Brain pericyte (primary cell): ENCODE measurements around the gene USP48.

Experiments used
- DNase-seq: peaks from one replicate; pipeline ENCODE4 v3.0.0-alpha.2; 2012; ENCODE audit warnings: low read depth, low spot score

USP48 gene

DNA sequence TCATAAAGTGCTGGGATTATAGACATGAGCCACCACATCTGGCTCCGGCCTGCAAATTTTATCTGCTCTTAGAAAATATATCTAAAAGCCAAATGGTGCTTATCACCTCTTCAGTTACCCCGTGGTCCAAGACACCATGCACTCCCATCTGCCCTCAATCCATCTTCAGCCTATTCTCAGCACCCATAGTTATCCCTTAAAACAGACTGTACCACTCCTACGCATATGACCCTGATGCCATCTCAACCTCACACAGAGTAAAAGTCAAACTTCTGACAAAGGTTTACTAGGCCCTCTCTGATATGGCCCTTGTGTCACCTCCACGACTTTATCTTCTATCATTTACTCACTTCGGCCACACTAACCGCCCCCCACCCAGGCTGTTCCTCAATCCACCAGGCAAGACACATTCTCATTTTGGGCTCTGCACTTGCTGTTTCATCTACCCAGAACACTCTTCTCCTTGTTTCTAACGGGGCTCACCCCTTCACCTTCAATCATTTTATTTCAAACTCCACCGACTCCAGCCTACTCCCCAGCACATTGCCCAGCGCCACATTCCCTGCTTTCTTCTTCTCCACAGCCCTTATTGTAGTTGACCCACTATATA is 33.0 kb downstream of the USP48 start:
- DNase-seq = no peak

DNA sequence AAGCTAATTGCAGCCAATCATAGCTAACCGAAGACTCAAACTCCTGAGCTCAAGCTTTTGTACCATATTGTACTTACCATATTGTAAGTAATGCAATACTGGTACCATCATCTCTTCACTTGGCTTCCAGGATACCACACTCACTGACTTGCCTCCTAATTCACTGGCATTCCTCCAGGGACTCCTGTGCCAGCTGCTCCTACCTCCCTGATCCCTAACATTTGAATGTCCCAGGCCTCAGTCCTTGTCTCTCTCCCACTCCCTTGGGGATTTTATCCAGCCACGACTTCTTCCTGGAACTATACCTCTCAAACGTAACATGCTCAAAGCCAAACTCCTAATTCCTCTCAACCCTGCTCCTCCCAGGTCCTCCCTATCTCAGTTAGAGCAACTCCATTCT is 33.8 kb downstream of the USP48 start:
- no peak for DNase-seq

DNA sequence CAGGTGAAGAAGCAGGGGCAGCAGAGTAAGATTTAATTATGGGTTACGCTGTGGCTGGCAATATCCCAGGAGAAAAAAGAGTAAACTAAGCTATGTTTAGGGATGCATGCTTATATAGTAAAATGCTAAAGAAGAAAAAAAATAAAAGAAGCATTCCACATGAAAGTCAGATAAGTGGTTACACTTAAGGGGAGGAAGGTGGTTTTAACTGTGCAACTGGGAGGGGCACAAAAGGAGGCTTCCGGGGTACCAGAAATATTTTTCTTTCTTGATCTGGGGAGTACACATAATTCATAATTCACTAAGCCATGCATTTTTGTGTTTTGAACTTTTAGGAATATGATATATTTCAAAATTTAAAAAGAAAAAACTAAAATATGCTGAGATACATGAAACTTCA is 39.5 kb downstream of the USP48 start:
- DNase-seq = no peak

DNA sequence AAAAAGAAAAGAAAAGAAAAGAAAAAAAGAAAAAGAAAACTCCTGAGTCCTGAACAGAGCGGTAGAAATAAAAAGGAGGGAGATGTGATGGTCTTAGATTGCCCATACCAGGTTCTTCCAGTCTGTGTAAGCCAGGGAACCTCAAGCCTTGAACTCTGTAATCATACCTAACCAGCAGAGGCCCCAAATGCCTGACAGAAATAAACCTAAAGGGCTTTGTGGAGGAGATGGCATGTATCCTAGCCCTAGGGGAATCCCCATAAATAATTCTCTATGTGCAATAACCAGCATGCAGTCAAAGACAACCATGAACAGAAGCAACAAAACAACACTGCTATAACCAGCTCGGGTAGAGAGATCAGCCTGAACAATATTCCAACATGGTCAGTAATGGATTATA is 40.4 kb downstream of the USP48 start:
- no peak for DNase-seq

DNA sequence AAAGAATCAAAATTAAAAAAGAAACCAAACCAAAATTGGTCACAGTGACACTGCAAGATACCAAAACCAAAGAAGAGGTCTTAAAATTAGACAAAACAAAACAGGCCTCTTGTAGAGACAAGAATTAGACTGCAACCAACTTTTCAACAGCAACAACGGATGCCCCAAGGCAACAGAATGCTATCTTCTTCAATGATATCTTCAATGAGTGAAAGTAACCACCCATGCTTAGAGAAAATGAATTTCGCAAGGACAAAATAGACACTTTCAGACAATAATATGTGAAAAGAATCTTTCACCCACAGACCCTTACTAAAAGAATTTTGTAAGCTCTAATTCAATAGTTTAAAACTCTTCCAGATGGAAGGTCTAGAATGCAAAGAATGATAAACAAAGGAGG is 41.7 kb downstream of the USP48 start:
- no peak for DNase-seq

DNA sequence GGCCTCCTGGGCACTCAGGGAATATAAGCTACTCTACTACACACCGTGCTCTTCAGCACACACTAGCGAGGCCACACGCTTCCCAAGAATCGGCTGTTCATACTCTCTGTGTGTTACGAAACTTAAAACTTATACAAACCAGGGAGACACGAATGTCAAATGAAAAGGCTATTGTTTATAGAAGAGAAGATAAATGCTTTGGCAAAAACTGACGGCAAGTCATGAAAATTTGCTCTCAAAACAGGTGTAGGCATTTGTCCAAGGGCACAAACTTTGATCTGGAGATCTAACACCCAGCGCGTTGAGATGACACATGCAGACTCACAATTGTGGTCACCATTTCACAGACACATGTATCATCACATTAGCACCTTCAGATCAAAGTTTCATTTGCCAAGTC is 46.1 kb downstream of the USP48 start:
- no peak for DNase-seq

DNA sequence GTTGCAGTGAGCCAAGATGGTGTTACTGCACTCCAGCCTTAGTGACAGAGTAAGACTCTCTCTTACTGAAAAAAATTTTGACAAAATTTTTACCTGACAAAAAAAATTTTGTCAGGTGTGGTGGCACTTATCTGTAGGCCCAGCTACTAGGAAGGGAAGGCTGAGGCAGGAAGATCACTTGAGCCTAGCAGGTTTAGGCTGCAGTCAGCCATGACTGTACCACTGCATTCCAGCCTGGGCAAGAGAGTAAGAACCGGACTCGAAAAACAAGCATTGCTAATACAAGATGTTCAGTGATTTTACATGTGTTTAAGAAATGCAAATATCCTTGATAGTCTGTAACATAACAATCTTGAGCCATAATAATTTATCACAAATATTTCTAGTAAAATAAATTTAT is 46.9 kb downstream of the USP48 start:
- DNase-seq = no peak

DNA sequence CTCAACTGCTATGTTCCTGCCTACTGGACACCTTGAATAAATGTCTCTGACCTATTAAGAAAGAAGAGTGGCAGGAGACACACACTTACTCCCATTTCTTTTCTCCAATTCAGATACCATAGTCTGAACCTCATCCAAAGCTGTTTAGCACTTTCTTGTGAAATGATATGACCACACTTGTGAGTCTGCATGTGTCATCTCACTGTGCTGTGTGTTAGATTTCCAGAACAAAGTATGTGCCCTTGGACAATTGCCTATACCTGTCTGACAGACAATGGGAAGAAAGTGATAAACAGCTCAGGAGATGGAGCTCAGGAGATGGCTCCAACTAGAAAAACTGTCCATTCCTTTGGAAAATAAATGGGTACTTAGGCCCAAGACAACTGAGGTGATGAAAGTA is 48.4 kb downstream of the USP48 start:
- no peak for DNase-seq

DNA sequence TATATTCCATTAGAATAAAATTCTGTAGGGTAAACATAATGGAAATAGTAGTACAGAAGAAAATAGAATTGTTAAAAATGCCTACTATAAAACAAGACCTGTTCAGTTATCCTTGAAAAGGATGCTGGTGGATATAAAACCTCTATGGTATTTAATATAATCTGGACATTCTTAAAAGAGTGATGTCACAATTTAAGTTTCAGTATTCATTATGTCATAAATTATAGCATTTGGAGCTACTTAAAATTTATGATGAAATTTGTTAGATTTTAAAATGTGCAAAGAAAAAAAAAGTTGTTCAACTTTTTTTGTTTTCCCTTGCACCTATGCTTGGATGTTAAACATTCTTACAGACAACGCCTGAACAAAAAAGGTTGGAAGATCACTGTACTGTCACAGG is 50.3 kb downstream of the USP48 start:
- no peak for DNase-seq

DNA sequence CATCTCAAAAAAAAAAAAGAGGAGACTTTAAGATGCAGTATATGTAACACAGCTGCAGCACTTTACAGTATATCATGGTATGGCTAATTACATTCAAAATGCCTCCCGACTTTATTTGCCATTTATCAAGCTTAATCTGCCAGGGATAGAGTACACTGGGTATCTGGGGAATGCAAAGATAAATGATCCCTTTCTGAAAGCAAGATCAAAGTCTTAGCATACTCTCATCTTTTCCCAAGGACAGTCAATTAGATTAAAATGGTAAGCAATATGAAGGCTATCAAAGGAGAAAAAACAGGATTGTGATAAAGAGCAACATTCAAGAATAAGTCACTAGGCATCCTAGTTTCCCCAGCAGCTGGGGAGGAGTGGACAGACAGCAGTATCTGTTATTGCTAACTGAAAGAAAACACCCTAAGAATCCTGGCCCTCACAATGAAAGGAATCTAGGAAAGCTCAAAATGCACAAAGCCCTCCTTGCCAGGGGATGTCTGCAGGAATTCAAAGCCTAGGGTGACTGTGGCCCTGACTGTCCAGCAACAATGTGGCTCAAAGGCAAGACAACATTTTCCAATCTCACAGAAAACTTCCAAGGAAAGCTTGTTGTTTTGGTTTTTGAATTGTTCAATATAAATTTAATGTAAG is 57.1 kb downstream of the USP48 start:
- DNase-seq = no peak

DNA sequence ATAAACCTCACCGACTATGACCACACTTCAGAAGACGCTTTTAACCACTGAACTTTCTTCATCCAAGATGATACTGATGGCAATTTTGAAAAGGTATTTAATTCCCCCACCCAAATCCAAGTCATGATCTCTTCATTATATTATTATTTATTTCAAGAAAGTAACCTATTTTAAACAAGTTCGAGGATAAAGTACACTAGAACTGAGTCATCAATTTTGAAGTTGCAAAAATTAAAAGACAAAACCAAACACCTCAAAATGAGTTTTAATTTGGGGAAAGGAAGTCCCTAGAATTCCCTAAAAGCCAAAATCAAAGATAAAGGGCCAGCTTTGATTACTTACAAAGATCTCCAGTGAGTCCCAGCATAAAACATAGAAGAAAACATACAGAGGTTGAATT is 58.4 kb downstream of the USP48 start:
- no peak for DNase-seq

DNA sequence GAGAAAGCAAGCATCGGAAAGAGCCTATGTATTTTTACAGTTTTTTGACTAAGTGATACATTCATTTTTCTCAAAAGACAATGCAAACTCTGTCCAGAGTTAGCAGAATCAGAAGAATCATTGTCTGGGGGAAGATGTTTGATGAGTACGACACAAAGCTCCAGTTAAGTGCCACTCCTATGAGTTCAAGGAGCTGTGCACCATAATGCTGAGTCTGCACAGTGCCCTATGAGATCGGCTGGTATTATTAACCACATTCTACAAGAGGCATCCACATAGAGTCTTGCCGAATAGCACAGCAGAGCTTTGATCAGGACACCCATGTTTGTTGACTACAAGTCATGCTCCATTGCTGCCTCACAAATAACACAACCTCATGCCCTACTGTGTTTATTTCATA is 58.9 kb downstream of the USP48 start:
- DNase-seq = no peak

DNA sequence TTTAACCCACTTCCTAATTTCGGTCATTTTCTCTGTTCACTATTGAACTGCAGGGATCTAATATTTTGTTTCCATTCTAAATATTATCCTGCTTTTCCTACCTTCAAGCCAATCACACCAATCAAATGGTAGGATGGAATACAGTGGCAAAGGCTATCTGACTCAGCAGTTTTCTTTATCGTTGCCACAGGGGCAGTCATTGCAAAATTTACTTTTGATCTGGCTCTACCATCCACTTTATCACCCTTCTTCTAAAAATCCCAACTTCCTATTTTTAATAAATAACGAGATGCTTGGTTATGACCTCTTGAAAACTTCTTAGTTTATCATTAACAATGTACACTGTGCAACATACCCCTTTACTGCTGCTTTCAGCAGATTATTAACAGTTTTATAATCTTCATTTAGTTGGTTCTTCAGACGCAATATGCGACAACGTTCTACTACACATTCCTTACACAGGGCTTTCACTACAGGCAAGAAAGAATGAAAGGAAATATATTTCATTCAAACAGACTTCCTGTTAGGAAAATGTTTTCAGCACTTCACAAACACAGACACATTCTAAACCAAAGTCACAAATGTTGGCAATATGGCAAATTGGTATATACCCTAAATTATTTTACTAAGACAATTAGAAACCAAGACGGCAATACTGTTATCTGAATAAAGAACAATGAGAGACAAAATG is 61.5 kb downstream of the USP48 start:
- DNase-seq = no peak

DNA sequence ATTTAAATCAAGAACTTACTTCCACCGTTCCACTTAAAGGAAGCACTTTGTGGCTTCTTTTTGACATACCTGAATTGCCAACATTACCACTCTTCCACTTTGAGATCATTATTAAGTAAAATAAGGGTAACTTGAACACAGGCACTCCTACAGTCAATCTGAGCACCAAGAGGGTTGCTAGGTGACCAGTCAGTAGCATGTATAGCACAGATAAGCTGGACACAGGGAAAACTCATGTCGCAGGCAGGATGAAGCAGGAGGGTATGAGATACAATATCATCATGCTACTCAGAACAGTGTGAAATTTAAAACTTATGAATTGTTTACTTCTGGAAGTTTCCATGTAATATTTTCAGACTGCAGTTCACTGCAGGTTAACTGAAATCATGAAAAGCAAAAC is 66.8 kb downstream of the USP48 start:
- no peak for DNase-seq

DNA sequence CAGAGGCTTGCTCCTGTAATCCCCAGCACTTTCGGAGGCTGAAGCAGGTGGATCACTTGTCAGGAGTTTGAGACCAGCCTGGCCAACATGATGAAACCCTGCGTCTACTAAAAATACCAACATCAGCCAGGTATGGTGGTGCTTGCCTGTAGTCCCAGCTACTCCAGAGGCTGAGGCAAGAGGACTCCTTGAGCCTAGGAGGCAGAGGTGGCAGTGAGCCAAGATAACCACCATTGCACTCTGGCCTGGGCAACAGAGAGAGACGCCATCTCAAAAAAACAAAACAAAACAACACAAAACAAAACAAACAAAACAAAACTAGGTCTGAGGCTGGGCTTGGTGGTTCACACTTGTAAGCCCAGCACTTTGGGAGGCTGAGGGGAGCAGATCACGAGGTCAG is 75.1 kb downstream of the USP48 start:
- DNase-seq = no peak

DNA sequence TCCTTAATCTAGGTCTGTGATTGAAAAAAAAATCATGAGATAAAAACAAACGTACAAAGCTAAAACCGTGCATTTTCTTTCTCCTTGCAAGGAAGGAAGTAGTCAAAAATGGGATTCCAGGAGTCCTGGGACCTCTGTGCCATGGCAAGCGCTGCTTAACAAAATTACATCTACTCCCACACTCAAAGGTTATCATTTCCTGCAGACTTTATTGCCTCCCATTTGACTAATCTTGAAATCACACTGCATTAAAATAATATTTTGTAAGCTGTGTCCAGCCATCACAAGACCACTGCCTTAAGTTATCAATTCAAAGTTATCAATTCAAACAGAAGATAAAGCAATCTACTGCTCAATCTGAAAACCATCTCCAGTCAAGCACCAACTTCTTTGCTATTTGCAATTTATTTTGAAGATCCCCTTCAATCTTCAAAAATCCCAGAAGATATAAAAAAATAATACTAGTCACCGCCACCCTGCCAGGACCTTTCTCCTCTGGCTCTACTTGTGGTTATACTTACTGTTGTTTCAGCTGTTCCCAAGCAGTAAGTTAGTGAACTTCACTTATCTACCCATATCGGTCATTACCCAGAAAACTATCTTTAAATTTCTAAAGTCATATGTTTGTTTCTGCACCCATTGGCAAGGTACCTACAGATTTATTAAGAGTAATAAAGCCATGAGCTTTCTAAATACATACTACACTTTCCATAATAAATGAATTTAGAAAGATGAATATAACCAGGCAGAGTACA is 75.7 kb downstream of the USP48 start:
- DNase-seq = peak; percentile 50

DNA sequence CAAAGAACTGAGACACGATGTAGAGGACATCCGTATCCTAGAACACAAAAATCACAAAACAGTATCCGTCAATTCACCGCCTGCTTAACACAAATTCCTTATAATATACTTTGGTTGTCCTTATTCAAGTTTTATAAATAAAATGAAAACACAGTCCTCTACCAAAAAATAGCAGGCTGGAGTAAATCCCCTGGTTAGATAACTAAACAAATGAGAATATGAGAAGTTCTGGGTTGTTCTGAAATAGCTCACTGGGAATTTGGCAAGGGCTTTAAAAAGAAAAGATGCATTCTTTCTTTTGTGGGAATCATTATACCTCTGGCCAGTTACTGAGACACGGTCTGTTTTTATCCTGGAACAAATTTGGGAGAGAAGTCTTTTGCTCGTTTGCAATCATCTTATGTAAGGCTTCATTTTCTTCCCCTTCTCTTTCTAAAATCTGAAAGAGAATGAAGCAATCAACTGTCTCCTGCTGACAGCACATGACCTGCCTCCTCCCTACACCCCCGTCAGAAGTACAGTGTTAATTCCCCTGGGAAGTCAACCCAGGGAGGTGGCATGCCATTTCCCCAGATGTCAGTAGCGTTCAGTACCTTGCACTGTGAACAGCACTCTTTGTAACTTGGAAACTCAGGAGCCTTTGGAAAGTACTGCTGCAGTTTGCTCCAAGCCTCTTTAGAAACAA is 76.7 kb downstream of the USP48 start:
- DNase-seq = peak; percentile 58

DNA sequence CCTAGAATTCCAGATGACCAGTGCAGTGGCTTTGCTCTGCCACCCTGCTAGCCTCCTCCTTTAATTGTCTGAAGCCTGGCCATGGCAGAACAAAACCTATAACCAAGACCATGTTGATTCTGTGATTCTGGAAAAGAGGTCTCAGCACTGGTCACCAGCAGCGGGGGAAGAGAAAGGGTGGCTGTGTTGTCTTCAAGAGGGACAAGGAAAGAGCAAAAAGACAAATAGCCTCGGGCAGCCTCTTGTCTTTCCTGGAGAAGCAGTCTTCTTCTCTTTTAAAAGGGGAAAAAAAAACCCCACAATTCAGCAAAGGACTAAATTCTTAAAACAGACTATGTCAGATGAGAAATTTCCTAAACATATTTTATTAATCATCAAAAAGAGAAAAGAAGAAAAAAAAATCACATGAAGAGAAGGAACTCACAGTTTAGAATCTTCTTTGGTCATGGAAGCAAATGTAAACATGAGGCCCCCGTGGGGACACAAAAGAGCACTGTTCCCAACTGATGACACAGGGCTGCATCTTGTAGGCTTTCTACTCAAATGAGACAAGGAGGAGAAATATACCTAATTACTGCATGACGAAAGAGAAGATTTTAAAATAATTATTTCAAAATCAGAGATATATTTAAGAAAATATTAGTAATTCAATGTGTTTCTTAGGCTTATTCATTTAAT is 77.5 kb downstream of the USP48 start:
- no peak for DNase-seq

DNA sequence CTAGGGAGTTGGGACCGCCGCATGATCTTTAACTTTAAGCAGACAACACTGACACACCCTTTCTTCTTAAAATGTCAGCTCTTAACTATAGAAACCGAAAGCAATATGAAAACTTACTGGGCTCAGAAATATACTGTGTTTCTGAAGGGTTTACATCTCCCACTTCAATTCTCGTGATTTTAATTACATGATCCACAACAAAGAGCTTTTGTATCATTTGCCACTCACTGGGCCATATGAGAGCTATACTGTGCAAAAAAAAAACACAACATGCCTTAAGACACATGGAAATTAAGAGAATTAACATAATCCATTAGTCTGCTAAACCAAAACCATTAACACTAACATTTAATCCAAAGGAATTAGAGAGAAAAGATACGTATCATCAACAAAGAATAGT is 78.8 kb downstream of the USP48 start:
- no peak for DNase-seq

DNA sequence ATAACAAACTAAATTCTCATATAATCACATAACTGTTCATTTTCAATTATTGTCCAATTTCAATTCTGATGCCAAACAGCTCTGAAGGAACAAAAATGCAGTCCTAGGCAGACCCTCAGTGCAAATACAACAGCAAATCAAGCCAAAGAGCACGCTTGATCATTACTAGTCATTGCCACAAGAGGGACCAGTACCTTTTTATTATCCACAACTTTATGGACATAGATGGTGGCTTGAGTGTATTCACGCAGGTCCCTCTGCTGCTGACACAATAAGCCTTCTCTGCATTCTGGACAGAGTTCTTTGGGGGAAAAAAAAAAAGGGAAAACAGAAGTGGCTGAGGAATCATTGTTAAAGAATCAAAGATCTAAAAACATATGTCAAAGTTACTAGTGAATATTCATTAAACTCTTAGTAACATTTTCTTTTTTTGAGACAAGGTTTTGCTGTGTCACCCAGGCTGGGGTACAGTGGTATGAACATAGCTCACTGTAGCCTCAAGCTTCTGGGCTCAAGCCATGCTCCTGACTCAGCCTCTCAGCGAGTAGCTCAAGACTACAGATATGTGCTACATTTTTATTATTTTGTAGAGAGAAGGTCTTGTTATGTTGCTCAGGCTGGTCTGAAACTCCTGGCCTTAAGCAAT is 79.5 kb downstream of the USP48 start:
- DNase-seq = no peak

DNA sequence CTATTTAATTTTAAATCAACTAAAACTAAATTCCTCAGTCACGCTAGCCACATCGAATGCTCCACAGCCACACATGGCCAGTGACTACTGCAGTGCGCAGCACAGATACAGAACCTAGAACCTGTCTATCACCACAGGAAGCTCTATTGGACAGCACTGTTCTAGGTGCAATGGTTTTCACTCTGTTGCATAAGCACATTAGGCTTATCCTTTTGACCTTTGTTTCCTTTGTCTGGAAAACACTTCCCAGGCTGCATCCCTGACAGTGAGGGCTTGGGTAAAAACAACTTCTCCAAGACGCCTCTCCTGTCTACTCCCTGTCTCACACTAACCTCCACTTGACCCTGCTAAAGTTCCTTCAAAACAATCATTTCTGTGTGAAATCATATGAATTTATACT is 80.2 kb downstream of the USP48 start:
- no peak for DNase-seq
